HepG2 (cell line): Measurements from ENCODE around the gene LCK. TPM values are rescaled to one million over a fixed set of nuclear protein-coding genes. Genes with fewer than 3 reads are reported as not detected.
A peak's percentile ranks its signal among the peaks of the same experiment; 100 is the strongest.

Experiments used
- ARNT ChIP-seq: fragments of 450-650 bp; IDR thresholded peaks from 2 replicates; pipeline ENCODE4 v1.6.1; 2017
- BHLHE40 ChIP-seq: IDR thresholded peaks from 2 replicates; pipeline ENCODE4 v1.6.1; 2011; ENCODE audit warnings: low read length, improper control_type of control experiment
- BRF2 ChIP-seq: sonication (generic); formaldehyde crosslinking; IDR thresholded peaks from 2 replicates; pipeline ENCODE4 v1.8.1; 2022; ENCODE audit warnings: mild to moderate bottlenecking, missing genetic modification reagents
- HNRNPLL ChIP-seq: fragments of 200-400 bp; formaldehyde crosslinking; IDR thresholded peaks from 2 replicates; pipeline ENCODE4 v1.6.1; 2017; ENCODE audit warnings: mild to moderate bottlenecking, low read depth, low read length; ENCODE audit not compliant: poor library complexity, severe bottlenecking
- LCORL ChIP-seq, 2 experiments: fragments of 450-650 bp in 1 of 2; sonication (generic) in 1 of 2; formaldehyde crosslinking in 1 of 2; IDR thresholded peaks; 2 replicates each; pipeline versions ENCODE4 v1.5.0 to v1.6.1; 2017 to 2020; ENCODE audit warnings: antibody characterized with exemption in 1 of 2, missing genetic modification reagents in 1 of 2
- NCOA1 ChIP-seq: sonication (generic); formaldehyde crosslinking; IDR thresholded peaks from 2 replicates; pipeline ENCODE4 v1.9.0; 2021; ENCODE audit warnings: missing genetic modification reagents
- NFIB ChIP-seq: sonication (generic); formaldehyde crosslinking; IDR thresholded peaks from 2 replicates; pipeline ENCODE4 v1.9.0; 2021; ENCODE audit warnings: missing genetic modification reagents, mild to moderate bottlenecking, borderline replicate concordance
- PLSCR1 ChIP-seq: sonication (generic); formaldehyde crosslinking; IDR thresholded peaks from 2 replicates; pipeline ENCODE4 v1.5.0; 2020; ENCODE audit warnings: missing genetic modification reagents, mild to moderate bottlenecking, borderline replicate concordance
- RAD21 ChIP-seq: fragments of 450-650 bp; formaldehyde crosslinking; IDR thresholded peaks from 2 replicates; pipeline ENCODE4 v1.5.0; 2020; ENCODE audit warnings: mild to moderate bottlenecking
- SRSF1 ChIP-seq: fragments of 200-400 bp; formaldehyde crosslinking; optimal IDR thresholded peaks from 2 replicates; pipeline ENCODE3; 2017; ENCODE audit warnings: mild to moderate bottlenecking, low read depth, low read length, moderate library complexity
- ZMAT3 ChIP-seq: sonication (generic); formaldehyde crosslinking; conservative IDR thresholded peaks from 2 replicates; pipeline ENCODE4 v1.7.0; 2021; ENCODE audit warnings: missing genetic modification reagents
- ZNF143 ChIP-seq: sonication (generic); formaldehyde crosslinking; IDR thresholded peaks from 2 replicates; pipeline ENCODE4 v1.4.0; 2020; ENCODE audit warnings: missing genetic modification reagents
- ZNF225 ChIP-seq: sonication (generic); formaldehyde crosslinking; IDR thresholded peaks from 2 replicates; pipeline ENCODE4 v1.4.0; 2020; ENCODE audit warnings: mild to moderate bottlenecking, missing genetic modification reagents
- ZNF362 ChIP-seq: sonication (generic); formaldehyde crosslinking; IDR thresholded peaks from 2 replicates; pipeline ENCODE4 v1.4.0; 2020; ENCODE audit warnings: missing genetic modification reagents, mild to moderate bottlenecking, borderline replicate concordance
- ZNF451 ChIP-seq: sonication (generic); formaldehyde crosslinking; IDR thresholded peaks from 2 replicates; pipeline ENCODE4 v1.5.0; 2020; ENCODE audit warnings: mild to moderate bottlenecking, missing genetic modification reagents
- ZNF530 ChIP-seq: sonication (generic); formaldehyde crosslinking; IDR thresholded peaks from 2 replicates; pipeline ENCODE4 v1.5.0; 2020; ENCODE audit warnings: low read depth, mild to moderate bottlenecking, missing genetic modification reagents
- ZNF547 ChIP-seq: sonication (generic); formaldehyde crosslinking; IDR thresholded peaks from 2 replicates; pipeline ENCODE4 v1.5.1; 2020; ENCODE audit warnings: mild to moderate bottlenecking, missing genetic modification reagents
- ZNF572 ChIP-seq: sonication (generic); formaldehyde crosslinking; IDR thresholded peaks from 2 replicates; pipeline ENCODE4 v1.5.1; 2020; ENCODE audit warnings: mild to moderate bottlenecking, missing genetic modification reagents
- ZSCAN25 ChIP-seq: sonication (generic); formaldehyde crosslinking; IDR thresholded peaks from 2 replicates; pipeline ENCODE4 v1.8.0; 2022; ENCODE audit warnings: mild to moderate bottlenecking, missing genetic modification reagents
- polyA plus RNA-seq, 8 experiments: library from polyadenylated mRNA; depleted of rRNA in 3 of 8; stranded (reverse) in 7 of 8; unstranded in 1 of 8; fragments of >200 nt; fragmentation: Illumina TruSeq in 4 of 8; extraction: Trizol in 4 of 8; gene quantifications; 2 replicates each; pipeline versions ENCODE4 v1.2.1 to v1.2.3, GENCODE V29; 2011 to 2016; ENCODE audit warnings: low read depth in 4 of 8, missing spikeins in 1 of 8, mixed read lengths in 1 of 8; ENCODE audit not compliant: insufficient read depth in 1 of 8
- total RNA-seq, 5 experiments: library from RNA; depleted of rRNA; stranded (reverse); fragments of >200 nt; fragmentation: Illumina TruSeq; extraction: Trizol; gene quantifications; 2 replicates each; pipeline ENCODE4 v1.2.3, GENCODE V29; 2016; ENCODE audit warnings: low read depth in 1 of 5
- TF ChIP-seq, protein P1 (sequence below), 2 experiments: sonication (generic) in 1 of 2; formaldehyde crosslinking in 1 of 2; IDR thresholded peaks; 2 replicates each; pipeline versions ENCODE4 v1.6.1 to v1.9.0; 2014 to 2022; ENCODE audit warnings: antibody characterized with exemption in 1 of 2, borderline replicate concordance in 1 of 2, inconsistent platforms in 1 of 2, low read depth in 1 of 2, missing genetic modification reagents in 1 of 2

The LCK gene
- total and polyA plus RNA-seq, 2 of the 13 experiments (the other 11 are each of a cell fraction or from before 2014, with no cell fraction given): 0.93 to 1.8 TPM

DNA sequence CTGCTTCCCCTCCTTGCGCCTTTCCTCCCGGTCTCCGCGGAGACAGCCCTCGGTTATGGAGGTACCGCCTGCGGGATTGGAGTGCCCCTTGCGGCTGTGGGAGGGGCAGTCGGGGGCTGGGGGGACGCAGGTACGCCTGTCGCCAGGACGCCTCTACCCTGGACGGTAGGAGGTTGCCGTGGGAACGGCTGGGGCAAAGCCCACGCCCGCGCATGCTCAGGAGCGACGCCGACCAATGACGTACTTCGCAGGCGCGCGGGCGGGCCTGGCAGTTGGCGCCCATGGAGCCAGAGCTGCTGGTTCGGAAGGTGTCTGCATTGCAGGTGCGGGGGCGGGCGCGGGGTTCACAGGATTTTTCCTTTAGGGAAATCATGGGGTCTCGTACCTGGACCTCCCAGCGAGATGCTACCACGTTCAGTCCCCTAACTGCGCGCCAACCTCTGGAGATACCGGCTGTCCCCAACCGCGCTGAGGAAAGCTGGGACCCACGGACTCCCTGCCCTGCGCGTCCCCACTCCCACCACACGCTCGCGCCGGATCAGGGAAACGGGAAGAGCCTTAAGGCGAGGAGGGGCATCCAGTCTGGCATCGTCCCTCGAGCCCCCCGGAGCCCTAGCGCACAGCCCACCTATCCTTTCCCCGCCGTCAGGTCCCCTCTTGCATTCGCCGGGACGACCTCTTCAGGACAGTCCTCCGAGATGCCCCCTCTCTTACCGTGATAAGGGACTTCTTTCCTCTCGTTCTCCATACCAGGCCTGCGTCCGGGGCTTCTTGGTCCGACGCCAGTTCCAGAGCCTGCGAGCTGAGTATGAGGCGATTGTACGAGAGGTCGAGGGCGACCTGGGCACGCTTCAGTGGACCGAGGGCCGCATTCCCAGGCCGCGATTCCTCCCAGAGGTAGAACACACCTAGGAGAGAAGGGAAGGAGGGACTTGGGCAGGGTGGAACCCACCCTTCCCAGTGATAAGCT is 45.4 kb upstream of the LCK start, which contains the start of gene IQCC (continued):
- TF ChIP-seq ZNF362: no peak
- TF ChIP-seq SRSF1: peak; percentile 21
- TF ChIP-seq ARNT: no peak
- TF ChIP-seq, protein P1, sequence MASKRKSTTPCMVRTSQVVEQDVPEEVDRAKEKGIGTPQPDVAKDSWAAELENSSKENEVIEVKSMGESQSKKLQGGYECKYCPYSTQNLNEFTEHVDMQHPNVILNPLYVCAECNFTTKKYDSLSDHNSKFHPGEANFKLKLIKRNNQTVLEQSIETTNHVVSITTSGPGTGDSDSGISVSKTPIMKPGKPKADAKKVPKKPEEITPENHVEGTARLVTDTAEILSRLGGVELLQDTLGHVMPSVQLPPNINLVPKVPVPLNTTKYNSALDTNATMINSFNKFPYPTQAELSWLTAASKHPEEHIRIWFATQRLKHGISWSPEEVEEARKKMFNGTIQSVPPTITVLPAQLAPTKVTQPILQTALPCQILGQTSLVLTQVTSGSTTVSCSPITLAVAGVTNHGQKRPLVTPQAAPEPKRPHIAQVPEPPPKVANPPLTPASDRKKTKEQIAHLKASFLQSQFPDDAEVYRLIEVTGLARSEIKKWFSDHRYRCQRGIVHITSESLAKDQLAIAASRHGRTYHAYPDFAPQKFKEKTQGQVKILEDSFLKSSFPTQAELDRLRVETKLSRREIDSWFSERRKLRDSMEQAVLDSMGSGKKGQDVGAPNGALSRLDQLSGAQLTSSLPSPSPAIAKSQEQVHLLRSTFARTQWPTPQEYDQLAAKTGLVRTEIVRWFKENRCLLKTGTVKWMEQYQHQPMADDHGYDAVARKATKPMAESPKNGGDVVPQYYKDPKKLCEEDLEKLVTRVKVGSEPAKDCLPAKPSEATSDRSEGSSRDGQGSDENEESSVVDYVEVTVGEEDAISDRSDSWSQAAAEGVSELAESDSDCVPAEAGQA (IDR thresholded peaks at IDR 0.05; ENCODE audit: low read depth): 0 out of 2 replicates have a peak, but pooled peaks have one; percentile 31
- TF ChIP-seq, protein P1 (CRISPR knock-in tag; IDR thresholded peaks at IDR 0.05; ENCODE audit: borderline replicate concordance): no peak
- peak; percentile 85 for TF ChIP-seq NCOA1 (CRISPR knock-in tag)
- TF ChIP-seq ZMAT3 (CRISPR knock-in tag): no peak
- TF ChIP-seq HNRNPLL: peak; percentile 73
- TF ChIP-seq LCORL (IDR thresholded peaks at IDR 0.05): no peak
- peak; percentile 45; the same call in 1 of the 2 replicates for TF ChIP-seq LCORL (CRISPR knock-in tag; IDR thresholded peaks at IDR 0.05)
- no peak for TF ChIP-seq ZNF451 (CRISPR knock-in tag)
- no peak for TF ChIP-seq ZNF143 (CRISPR knock-in tag)
- TF ChIP-seq NFIB: no peak
- peak; percentile 22; the same call in 1 of the 2 replicates for TF ChIP-seq PLSCR1 (CRISPR knock-in tag)
- TF ChIP-seq RAD21 (CRISPR knock-in tag): no peak; the same call in 1 of the 2 replicates
- TF ChIP-seq BRF2 (CRISPR knock-in tag): no peak
- no peak for TF ChIP-seq ZNF572 (CRISPR knock-in tag)
- TF ChIP-seq BHLHE40: no peak
- no peak for TF ChIP-seq ZNF530 (CRISPR knock-in tag)
- no peak for TF ChIP-seq ZNF225 (CRISPR knock-in tag)
- peak; percentile 70; the same call in 1 of the 2 replicates for TF ChIP-seq ZNF547 (CRISPR knock-in tag)
- TF ChIP-seq ZSCAN25 (CRISPR knock-in tag): no peak
